Ishikawa (cell line): ENCODE data around the gene SLCO1A2.

Source experiments
- CEBPB ChIP-seq: IDR thresholded peaks from 2 replicates; pipeline ENCODE4 v1.6.1; 2012
- CREB1 ChIP-seq: IDR thresholded peaks from 2 replicates; pipeline ENCODE4 v1.6.1; 2012; ENCODE audit warnings: low read depth
- EGR1 ChIP-seq: IDR thresholded peaks from 2 replicates; pipeline ENCODE4 v1.6.1; 2012
- EP300 ChIP-seq: IDR thresholded peaks from 2 replicates; pipeline ENCODE4 v1.6.1; 2012; ENCODE audit warnings: borderline replicate concordance
- FOXM1 ChIP-seq: IDR thresholded peaks from 2 replicates; pipeline ENCODE4 v1.6.1; 2012; ENCODE audit warnings: low read depth, borderline replicate concordance
- NFIC ChIP-seq: IDR thresholded peaks from 2 replicates; pipeline ENCODE4 v1.6.1; 2012
- RAD21 ChIP-seq: IDR thresholded peaks from 2 replicates; pipeline ENCODE4 v1.6.1; 2012; ENCODE audit warnings: low read depth
- REST ChIP-seq: IDR thresholded peaks from 2 replicates; pipeline ENCODE4 v1.6.1; 2012; ENCODE audit warnings: low read depth, mild to moderate bottlenecking
- TAF1 ChIP-seq: IDR thresholded peaks from 2 replicates; pipeline ENCODE4 v1.6.1; 2012; ENCODE audit warnings: low read depth, mild to moderate bottlenecking
- TCF12 ChIP-seq: IDR thresholded peaks from 2 replicates; pipeline ENCODE4 v1.6.1; 2012; ENCODE audit warnings: low read depth
- TEAD4 ChIP-seq: IDR thresholded peaks from 2 replicates; pipeline ENCODE4 v1.6.1; 2012
- USF1 ChIP-seq: IDR thresholded peaks from 2 replicates; pipeline ENCODE4 v1.6.1; 2012
- YY1 ChIP-seq: IDR thresholded peaks from 2 replicates; pipeline ENCODE4 v1.6.1; 2012; ENCODE audit warnings: low read depth
- ZBTB7A ChIP-seq: IDR thresholded peaks from 2 replicates; pipeline ENCODE4 v1.6.1; 2012; ENCODE audit warnings: low read depth
- TF ChIP-seq, protein P1 (sequence below): IDR thresholded peaks from 2 replicates; pipeline ENCODE4 v1.6.1; 2012

SLCO1A2 gene

DNA sequence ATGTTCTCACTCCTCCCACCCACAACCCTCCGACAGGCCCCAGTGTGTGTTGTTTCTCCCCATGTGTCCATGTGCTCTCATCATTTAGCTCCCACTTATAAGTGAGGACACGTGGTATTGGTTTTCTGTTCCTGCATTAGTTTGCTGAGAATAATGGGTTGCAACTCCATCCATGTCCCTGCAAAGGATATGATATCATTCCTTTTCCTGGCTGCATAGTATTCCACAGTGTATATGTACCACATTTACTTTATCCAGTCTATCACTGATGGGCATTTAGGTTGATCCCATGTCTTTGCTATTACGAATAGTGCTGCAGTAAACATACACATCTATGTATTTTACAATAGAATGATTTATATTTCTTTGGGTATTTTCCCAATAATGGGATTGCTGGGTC is 77.5 kb downstream of the SLCO1A2 start:
- no peak for TF ChIP-seq NFIC
- no peak for TF ChIP-seq REST
- TF ChIP-seq FOXM1: no peak
- TF ChIP-seq CREB1: no peak
- no peak for TF ChIP-seq EGR1
- no peak for TF ChIP-seq TAF1
- TF ChIP-seq TCF12: no peak
- no peak for TF ChIP-seq TEAD4
- TF ChIP-seq EP300: no peak
- no peak for TF ChIP-seq CEBPB
- no peak for TF ChIP-seq YY1
- no peak for TF ChIP-seq RAD21
- TF ChIP-seq, protein P1, sequence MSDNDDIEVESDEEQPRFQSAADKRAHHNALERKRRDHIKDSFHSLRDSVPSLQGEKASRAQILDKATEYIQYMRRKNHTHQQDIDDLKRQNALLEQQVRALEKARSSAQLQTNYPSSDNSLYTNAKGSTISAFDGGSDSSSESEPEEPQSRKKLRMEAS: no peak
- TF ChIP-seq ZBTB7A: no peak
- no peak for TF ChIP-seq USF1

DNA sequence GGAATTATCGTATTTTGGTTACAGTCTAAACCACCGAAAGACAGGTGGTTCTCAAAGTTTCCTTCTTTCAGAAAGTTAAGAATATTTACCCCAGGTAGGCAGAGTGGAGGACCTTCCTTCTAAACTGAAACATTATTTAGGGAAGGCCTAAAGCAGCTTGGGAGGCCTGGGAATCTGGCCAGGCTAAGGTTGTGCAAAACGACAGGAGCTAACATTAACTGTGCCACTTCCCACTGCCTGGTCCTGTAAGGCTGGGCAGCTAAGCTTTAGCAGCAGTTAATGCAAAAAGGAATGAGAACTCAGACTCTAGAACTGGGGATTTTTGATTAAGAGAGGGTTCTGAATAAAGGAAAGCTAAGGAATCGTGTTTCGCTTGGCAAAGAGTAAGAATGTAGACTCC is 82.6 kb downstream of the SLCO1A2 start:
- TF ChIP-seq REST: no peak
- TF ChIP-seq EP300: no peak
- TF ChIP-seq CREB1: no peak
- TF ChIP-seq RAD21: no peak
- TF ChIP-seq USF1: no peak
- TF ChIP-seq TCF12: no peak
- no peak for TF ChIP-seq EGR1
- TF ChIP-seq TEAD4: no peak
- TF ChIP-seq TAF1: no peak
- no peak for TF ChIP-seq NFIC
- no peak for TF ChIP-seq FOXM1
- TF ChIP-seq YY1: no peak
- TF ChIP-seq, protein P1: no peak
- TF ChIP-seq CEBPB: no peak

DNA sequence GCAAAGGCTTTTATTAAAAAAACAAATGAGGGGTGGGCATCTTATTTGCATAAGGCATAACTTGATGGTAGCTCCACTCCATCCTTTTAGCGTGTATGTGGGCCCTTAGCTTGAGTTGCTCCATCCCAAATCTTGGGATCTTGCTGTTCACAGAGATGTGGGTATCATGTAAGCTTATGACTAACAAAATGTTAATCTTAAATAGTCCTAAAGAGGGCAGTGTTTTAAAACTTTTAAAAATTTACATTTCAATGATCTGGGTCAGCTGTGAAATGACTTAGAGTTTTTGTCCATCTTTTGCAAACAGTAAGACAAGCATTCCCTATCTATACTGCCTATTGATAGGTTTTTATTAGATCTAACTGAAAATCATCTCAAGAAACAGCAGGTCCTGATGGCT is 86.0 kb downstream of the SLCO1A2 start:
- peak; percentile 26; the same call in 1 of the 2 replicates for TF ChIP-seq RAD21
- no peak for TF ChIP-seq TEAD4

DNA sequence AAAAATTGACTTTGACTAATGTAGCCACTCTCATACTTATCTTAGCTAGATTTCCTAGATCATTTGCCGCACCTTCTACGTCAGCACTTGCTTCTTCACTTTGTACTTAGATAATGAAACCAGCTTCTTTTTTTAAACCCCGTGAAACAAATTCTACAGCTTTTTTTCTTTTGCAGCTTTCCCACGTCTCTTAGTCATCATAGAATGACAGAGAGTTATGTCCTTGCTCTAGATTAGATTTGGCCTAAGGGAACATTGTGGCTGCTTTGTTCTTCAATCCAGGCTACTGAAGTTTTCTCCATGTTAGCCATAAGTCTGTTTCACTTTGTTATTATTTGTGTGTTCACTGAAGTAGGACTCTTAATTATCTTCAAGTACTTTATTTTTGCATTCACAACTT is 94.9 kb downstream of the SLCO1A2 start:
- TF ChIP-seq TEAD4: no peak
- TF ChIP-seq TCF12: no peak

DNA sequence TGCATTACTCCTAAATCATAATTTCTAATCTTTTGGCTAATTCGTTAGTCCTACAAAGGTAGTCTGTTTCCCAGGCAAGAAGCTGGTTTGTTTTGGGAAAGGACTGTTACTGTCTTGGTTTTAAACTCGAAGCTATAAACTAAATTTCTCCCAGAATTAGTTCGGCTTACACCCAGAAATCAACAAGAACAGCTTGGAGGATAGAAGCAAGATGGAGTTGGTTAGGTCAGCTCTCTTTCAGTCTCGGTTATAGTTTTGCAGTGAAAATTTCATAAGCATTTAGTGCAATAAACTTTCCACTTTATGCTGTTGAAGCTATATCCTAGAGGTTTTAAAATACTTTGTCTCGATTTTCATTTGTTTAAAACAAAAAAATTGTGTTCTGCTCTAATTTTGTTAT is 100.3 kb downstream of the SLCO1A2 start:
- TF ChIP-seq EP300 (no peak), TAF1 (no peak), RAD21 (no peak), CEBPB (no peak), NFIC (no peak), REST (no peak)
- TF ChIP-seq, protein P1: no peak
